ENCODE data around the gene TMEM97. TPM values are rescaled to one million over a fixed set of nuclear protein-coding genes. Genes with fewer than 3 reads are reported as not detected.

TMEM97 gene
- total RNA-seq, 1 donor from 2014 or later = 136 TPM

DNA sequence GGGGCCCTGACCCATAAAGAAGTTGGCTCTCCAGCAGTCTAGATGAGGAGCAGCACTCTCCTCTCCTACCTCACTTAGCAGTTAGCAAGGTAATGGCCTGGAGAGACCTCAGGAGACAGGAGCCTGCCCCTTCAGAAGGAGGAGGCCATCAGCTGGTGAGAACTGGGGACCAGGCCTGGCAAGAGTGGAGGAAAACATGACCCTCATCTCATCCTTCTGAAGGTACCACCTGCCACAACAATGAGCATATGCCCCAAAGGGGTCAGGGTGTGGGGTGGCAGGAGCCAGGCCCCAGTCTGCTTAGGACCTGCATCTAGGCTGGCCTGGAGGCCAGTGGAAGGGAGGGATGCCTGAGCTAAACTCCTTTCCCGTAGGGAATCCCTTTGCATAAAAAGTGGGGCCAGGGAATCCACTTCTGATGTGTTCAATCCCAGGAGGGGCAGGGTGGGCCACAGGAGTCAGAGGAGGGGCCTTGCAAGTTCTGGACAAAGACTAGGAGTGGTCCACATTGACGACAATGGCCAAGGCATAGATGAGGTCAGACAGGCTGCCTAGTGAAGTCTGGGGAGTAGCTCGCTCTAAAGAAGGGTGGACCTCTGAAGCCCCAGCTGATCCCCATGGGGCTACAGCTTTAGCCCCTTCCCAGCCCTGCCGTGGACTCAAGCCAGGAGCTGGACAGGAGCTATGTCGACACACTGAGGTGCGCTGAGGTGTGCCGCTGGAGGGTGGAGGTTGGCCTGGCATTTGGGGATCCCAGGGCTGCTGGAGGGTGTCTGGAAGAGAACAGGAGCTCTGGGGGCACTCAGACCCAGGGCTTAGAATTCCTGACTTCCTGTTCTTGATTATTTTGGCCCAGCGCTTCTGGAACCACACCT is 45.0 kb downstream of the TMEM97 start:
- H2AFZ ChIP-seq (replicated peaks) = no peak overlapping the region
- peaks cover 8% of the 10 kb centered on the region for H3K36me3 Mint-ChIP-seq
- no peaks in the 10 kb centered on the region for H4K20me1 ChIP-seq (ENCODE audit: low read depth)
- no peak overlapping the region for H3K4me3 Mint-ChIP-seq
- no peak overlapping the region for H3K27ac Mint-ChIP-seq
- H3K27me3 Mint-ChIP-seq (ENCODE audit: insufficient read depth, low read depth) = no peaks in the 10 kb centered on the region
- H3K4me1 ChIP-seq = no peaks in the 10 kb centered on the region
- H3K4me2 ChIP-seq = no peak overlapping the region
- H3K79me2 ChIP-seq (ENCODE audit: low read depth) = peaks cover 1% of the 10 kb centered on the region
- no peaks in the 10 kb centered on the region for H3K27me3 ChIP-seq
- DNase-seq (ENCODE audit: low spot score) = no peak
- no peaks in the 10 kb centered on the region for H3K9me3 Mint-ChIP-seq
- peaks cover 4% of the 10 kb centered on the region for H3K36me3 ChIP-seq
- no peak overlapping the region for H3K4me3 ChIP-seq
- no peaks in the 10 kb centered on the region for H3K4me1 Mint-ChIP-seq
- H3K9me3 ChIP-seq (ENCODE audit: low read depth) = no peaks in the 10 kb centered on the region
- no peaks in the 10 kb centered on the region for H3F3A ChIP-seq (ENCODE audit: low read depth)
- TF ChIP-seq EZH2 (IDR thresholded peaks at IDR 0.05) (no peak), EZH2phosphoT487 (IDR thresholded peaks at IDR 0.05) (no peak)
- no peak overlapping the region for H3K27ac ChIP-seq
- H3K9ac ChIP-seq = no peak overlapping the region

DNA sequence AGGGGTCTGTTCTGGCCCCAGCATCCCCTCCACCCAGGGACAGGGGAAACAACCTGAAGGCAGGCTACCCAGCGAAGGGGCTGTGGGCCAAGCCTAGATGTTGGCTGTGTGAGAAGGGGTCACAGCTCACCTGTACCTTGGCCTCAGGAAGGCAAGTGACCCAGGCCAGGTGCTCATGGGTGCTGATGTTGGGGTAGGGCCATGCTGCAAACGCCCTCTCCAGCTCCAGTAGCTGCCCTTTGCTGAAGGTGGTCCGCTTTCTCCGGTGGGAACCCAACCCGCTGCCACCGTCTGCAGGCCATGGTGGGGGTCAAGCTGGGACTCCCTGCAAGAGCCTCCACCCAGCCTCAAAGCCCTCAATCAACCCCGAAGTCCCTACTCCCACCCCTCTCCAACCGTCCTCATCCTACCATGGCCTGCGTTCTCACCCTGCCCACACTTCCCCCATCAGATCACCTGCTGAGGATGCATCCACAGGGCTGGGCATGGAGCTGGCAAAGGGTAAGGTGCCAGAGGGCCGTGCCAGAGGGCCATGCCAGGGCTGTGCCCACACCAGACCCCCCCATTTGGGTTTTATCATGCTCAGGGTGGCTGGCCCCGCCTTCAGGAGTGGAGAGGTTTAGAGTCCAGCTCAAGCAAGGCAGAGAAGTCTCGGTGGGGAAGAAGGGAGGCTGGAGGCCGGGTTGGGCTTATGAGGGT is 45.8 kb downstream of the TMEM97 start, which contains the start of gene SEBOX:
SEBOX (minus strand) TSS at position 535 of the 699 bp plus-strand sequence; CDS start at position 487, 48 bp downstream.
- no peak within 1 kb of the TSS for H3K27ac Mint-ChIP-seq
- no peaks in the 10 kb centered on the region for H3K36me3 ChIP-seq
- H3F3A ChIP-seq (ENCODE audit: low read depth) = peaks cover 5% of the 10 kb centered on the region
- no peak within 1 kb of the TSS for H3K27ac ChIP-seq
- no peak within 1 kb of the TSS for H3K4me2 ChIP-seq
- no peaks in the 10 kb centered on the region for H3K79me2 ChIP-seq (ENCODE audit: low read depth)
- H3K4me1 Mint-ChIP-seq = peaks cover 2% of the 10 kb centered on the region
- H3K9me3 ChIP-seq (ENCODE audit: low read depth) = no peaks in the 10 kb centered on the region
- no peak within 1 kb of the TSS for H3K4me3 Mint-ChIP-seq
- H3K27me3 ChIP-seq = no peaks in the 10 kb centered on the region
- DNase-seq (ENCODE audit: low spot score) = no peak
- peaks cover 2% of the 10 kb centered on the region for H3K4me1 ChIP-seq
- no peaks in the 10 kb centered on the region for H3K9me3 Mint-ChIP-seq
- TF ChIP-seq, protein P1, sequence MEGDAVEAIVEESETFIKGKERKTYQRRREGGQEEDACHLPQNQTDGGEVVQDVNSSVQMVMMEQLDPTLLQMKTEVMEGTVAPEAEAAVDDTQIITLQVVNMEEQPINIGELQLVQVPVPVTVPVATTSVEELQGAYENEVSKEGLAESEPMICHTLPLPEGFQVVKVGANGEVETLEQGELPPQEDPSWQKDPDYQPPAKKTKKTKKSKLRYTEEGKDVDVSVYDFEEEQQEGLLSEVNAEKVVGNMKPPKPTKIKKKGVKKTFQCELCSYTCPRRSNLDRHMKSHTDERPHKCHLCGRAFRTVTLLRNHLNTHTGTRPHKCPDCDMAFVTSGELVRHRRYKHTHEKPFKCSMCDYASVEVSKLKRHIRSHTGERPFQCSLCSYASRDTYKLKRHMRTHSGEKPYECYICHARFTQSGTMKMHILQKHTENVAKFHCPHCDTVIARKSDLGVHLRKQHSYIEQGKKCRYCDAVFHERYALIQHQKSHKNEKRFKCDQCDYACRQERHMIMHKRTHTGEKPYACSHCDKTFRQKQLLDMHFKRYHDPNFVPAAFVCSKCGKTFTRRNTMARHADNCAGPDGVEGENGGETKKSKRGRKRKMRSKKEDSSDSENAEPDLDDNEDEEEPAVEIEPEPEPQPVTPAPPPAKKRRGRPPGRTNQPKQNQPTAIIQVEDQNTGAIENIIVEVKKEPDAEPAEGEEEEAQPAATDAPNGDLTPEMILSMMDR (IDR thresholded peaks at IDR 0.05) = no peak
- no peak for TF ChIP-seq EZH2 (IDR thresholded peaks at IDR 0.05)
- no peak for TF ChIP-seq EZH2phosphoT487 (IDR thresholded peaks at IDR 0.05)
- H3K9ac ChIP-seq = no peak within 1 kb of the TSS
- H3K27me3 Mint-ChIP-seq (ENCODE audit: insufficient read depth, low read depth) = no peaks in the 10 kb centered on the region
- peaks cover 3% of the 10 kb centered on the region for H4K20me1 ChIP-seq (ENCODE audit: low read depth)
- H3K4me3 ChIP-seq = no peak within 1 kb of the TSS
- peaks cover 5% of the 10 kb centered on the region for H3K36me3 Mint-ChIP-seq
- H2AFZ ChIP-seq (replicated peaks) = no peak within 1 kb of the TSS

DNA sequence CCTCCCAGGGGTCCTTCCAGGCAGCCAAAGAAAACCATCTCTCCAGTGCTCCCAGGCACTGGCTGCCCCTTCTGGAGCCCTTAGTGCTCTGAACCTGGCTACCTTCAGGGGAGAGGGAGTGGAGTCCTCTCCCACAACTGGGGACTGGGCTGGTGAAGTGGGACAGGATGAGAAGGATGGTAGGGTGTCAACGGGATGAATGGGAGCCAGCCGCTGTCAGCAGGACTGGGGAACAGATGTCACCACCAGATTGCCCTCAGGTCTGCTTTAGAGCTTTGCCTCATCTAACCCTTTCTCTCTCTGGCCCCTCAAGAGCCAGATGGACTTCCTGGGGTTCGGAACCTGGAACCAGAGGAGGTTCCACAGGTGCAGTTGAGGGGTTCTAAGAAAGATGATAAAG is 46.5 kb downstream of the TMEM97 start:
- H3K36me3 ChIP-seq = no peaks in the 10 kb centered on the region
- H3K27me3 ChIP-seq = no peaks in the 10 kb centered on the region
- no peak overlapping the region for H3K4me2 ChIP-seq
- H3K9me3 ChIP-seq (ENCODE audit: low read depth) = no peaks in the 10 kb centered on the region
- H3K4me3 Mint-ChIP-seq = no peak overlapping the region
- no peak overlapping the region for H3K9ac ChIP-seq
- peaks cover 12% of the 10 kb centered on the region for H3F3A ChIP-seq (ENCODE audit: low read depth)
- H2AFZ ChIP-seq (replicated peaks) = no peak overlapping the region
- no peaks in the 10 kb centered on the region for H3K79me2 ChIP-seq (ENCODE audit: low read depth)
- H3K36me3 Mint-ChIP-seq = peaks cover 3% of the 10 kb centered on the region
- TF ChIP-seq EZH2 (IDR thresholded peaks at IDR 0.05) (no peak), EZH2phosphoT487 (IDR thresholded peaks at IDR 0.05) (no peak)
- TF ChIP-seq, protein P1 (IDR thresholded peaks at IDR 0.05) = no peak
- H3K27me3 Mint-ChIP-seq (ENCODE audit: insufficient read depth, low read depth) = peaks cover 3% of the 10 kb centered on the region
- H3K27ac Mint-ChIP-seq = no peak overlapping the region
- no peaks in the 10 kb centered on the region for H3K9me3 Mint-ChIP-seq
- no peak for DNase-seq (ENCODE audit: low spot score)
- H3K4me3 ChIP-seq = no peak overlapping the region
- H3K4me1 Mint-ChIP-seq = peaks cover 9% of the 10 kb centered on the region
- H3K27ac ChIP-seq = no peak overlapping the region
- H3K4me1 ChIP-seq = peaks cover 7% of the 10 kb centered on the region
- H4K20me1 ChIP-seq (ENCODE audit: low read depth) = peaks cover 8% of the 10 kb centered on the region
